ENCODE measurements around the gene POLR2C. TPM values are rescaled to one million over a fixed set of nuclear protein-coding genes. Genes with fewer than 3 reads are reported as not detected.
"Not testable (repeated sequence)": the region's sequence is repeated elsewhere in the genome, so short reads cannot be mapped to it uniquely, and the experiment has no call there.

POLR2C gene
- total and polyA plus RNA-seq, 2 donors = 54.9 to 75.1 TPM

DNA sequence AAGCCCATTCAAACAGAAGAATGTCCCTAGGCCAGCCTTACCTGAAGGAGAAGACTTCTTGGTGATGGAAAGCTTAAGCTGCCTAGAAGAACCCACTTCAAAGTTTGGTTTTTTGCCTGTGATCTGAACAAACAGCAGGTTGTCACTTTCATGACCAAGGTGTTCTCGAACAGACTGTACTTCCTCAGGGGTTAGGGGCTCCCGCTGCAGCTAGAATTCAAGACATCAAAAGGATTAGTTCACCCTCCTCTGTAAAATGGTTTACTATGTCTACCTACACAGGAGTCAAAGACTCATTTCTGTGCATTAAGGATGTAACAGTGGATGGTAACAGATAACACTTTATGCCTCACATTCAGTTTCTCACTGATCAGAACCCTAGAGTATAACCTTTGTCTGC, 28.5 kb upstream of the POLR2C start:
- H3K36me3 ChIP-seq (ENCODE audit: insufficient read depth) = peaks cover 6% of the 10 kb centered on the region
- DNase-seq (ENCODE audit: extremely low spot score) = no peak
- H3K4me3 ChIP-seq (ENCODE audit: low read depth, low read length) = no peak overlapping the region
- no peak overlapping the region for H3K27ac ChIP-seq (ENCODE audit: low read depth)
- 95% methylated on average over 2 of the region's 2 CpGs for WGBS
- H3K4me1 ChIP-seq (ENCODE audit: insufficient read depth) = no peaks in the 10 kb centered on the region

DNA sequence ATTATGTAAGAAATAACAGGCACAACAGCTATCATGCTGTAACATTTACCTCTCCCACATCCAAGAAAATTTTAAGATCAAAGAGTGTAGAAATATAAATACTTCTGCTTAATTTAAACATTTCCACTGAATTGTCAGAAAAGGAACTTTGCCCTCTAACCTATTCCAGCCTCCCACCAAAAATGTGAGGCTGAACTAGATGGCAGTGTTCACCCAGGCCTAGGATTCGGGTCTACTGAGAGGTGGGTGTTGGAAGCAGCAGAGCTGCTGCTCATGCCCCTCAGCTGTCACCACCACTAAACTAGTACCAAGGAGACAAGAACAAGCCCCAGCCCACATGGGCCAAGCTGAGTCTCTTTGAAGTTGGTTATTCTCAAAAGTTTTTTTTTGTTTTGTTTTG, 26.6 kb upstream of the POLR2C start:
- Histone ChIP-seq H3K4me3 (ENCODE audit: low read depth, low read length) (no peak overlapping the region), H3K36me3 (ENCODE audit: insufficient read depth) (peaks cover 6% of the 10 kb centered on the region), H3K4me1 (ENCODE audit: insufficient read depth) (no peaks in the 10 kb centered on the region), H3K27ac (ENCODE audit: low read depth) (no peak overlapping the region)
- DNase-seq (ENCODE audit: extremely low spot score) = no peak
- WGBS = 93% methylated on average over 1 of the region's 1 CpG

DNA sequence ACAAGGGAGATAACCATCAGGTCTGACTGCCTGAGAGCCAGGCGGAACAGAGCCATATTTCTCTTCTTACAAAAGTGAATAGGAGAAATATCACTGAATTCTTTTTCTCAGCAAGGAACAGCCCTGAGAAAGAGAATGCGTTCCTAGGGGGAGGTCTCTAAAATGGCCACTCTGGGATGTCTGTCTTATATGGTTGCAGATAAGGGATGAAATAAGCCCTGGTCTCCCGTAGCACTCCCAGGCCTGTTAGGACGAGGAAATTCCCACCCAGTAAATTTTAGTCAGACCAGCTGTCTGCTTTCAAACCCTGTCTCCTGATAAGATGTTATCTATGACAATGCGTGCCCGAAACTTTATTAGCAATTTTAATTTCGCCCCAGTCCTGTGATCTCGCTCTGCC, 22.5 kb upstream of the POLR2C start:
- not testable (repeated sequence) for H3K36me3 ChIP-seq (ENCODE audit: insufficient read depth); H3K27ac ChIP-seq (ENCODE audit: low read depth); DNase-seq (ENCODE audit: extremely low spot score); H3K4me1 ChIP-seq (ENCODE audit: insufficient read depth); H3K4me3 ChIP-seq (ENCODE audit: low read depth, low read length)
- WGBS = 94% methylated on average over 8 of the region's 8 CpGs

DNA sequence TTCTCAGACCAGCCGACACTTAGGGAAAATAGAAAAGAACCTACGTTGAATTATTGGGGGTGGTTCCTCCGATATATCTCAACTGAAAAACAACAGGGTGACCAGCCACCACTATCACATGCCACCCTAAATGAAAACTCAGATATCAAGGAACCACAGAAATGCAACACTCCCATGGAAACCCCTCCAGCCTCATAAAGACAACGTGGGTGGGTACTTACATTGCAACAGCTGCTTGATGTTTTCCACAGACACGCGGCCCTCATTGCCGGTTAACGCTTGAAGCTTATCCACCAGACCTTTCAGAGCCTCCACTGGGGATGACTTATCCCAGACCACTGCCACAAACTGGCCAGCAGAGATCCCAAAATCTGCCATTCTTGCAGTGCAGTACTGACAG, 21.9 kb upstream of the POLR2C start:
- not testable (repeated sequence) for H3K36me3 ChIP-seq (ENCODE audit: insufficient read depth); H3K4me3 ChIP-seq (ENCODE audit: low read depth, low read length); DNase-seq (ENCODE audit: extremely low spot score); H3K4me1 ChIP-seq (ENCODE audit: insufficient read depth); H3K27ac ChIP-seq (ENCODE audit: low read depth)
- WGBS = 95% methylated on average over 8 of the region's 8 CpGs

DNA sequence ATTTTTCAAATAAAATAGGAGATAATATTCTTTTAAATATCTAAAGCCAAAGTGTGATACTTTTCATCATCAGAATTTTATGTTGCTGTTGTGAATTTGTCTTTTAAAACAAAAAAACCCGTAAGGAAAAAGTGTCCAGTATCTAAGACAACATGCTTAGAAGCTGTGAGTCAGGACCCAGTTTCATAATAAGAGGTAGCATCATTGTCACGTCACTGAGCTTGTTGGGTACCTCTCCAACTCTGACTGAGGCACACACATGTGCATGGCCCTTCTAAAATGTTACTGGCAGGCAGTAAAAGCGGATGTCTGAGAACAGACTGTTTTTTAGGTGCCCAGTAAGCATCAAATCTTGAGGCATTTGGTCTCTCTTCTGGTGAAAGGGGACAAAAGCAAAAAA, 17.8 kb upstream of the POLR2C start:
- H3K27ac ChIP-seq (ENCODE audit: low read depth) = no peak overlapping the region
- WGBS = 82% methylated on average over 3 of the region's 3 CpGs
- no peak for DNase-seq (ENCODE audit: extremely low spot score)
- no peaks in the 10 kb centered on the region for H3K36me3 ChIP-seq (ENCODE audit: insufficient read depth)
- H3K4me3 ChIP-seq (ENCODE audit: low read depth, low read length) = no peak overlapping the region
- peaks cover 2% of the 10 kb centered on the region for H3K4me1 ChIP-seq (ENCODE audit: insufficient read depth)

DNA sequence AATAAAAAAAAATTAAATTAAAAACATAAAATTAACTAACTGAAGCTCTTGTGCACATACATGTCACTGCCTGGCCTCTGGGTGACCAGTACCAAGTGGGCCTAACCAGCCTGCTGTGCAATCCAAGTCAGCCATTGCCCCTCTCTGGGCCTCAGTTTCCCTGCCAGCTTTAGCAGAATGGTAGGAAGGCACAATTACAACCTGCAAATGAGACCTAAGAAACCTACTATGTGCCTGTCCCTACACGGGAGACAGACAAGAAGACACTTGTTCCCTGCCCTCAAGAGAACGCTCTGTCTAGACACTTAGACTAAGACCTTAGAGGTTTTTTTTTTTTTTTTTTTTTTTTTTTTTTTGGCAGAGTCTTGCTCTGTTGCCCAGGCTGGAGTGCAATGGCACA, 17.0 kb upstream of the POLR2C start:
- H3K36me3 ChIP-seq (ENCODE audit: insufficient read depth) = no peaks in the 10 kb centered on the region
- no peak for DNase-seq (ENCODE audit: extremely low spot score)
- 94% methylated on average over 2 of the region's 2 CpGs for WGBS
- peaks cover 2% of the 10 kb centered on the region for H3K4me1 ChIP-seq (ENCODE audit: insufficient read depth)
- no peak overlapping the region for H3K4me3 ChIP-seq (ENCODE audit: low read depth, low read length)
- H3K27ac ChIP-seq (ENCODE audit: low read depth) = no peak overlapping the region

DNA sequence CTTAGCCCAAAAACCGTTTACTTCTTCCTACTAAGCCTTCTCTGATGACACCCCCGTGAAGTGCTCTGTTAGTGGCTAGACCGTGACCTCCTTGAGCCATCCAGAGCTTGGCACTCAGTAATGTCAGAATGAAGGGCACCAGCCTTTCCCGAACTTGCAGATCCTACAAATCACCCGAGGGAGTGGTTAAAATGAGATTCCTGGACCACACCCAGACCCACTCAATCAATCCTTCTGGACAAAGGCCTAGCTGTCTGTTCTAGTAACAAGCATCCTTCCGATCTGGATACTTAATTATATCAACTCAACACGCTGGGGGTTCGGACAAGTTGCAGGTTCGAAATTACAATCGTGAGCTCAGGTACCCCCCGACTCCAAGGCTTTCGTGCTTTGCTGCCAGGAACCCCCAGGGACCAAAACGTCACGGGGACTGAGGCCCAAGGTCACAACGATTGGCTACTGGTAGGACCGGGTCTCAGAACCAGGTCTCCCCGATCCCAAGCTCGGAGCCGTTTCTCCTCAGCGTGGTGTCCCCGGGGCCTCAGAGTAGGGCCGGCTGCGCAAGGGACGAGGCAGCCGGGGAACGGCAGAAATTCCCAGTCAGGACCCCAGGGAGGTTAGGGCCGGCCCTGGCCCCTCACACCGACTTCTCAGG, 15.8 kb upstream of the POLR2C start:
- H3K36me3 ChIP-seq (ENCODE audit: insufficient read depth) = no peaks in the 10 kb centered on the region
- DNase-seq (ENCODE audit: extremely low spot score) = no peak
- H3K27ac ChIP-seq (ENCODE audit: low read depth) = peak overlapping the region; percentile 42
- H3K4me1 ChIP-seq (ENCODE audit: insufficient read depth) = peaks cover 2% of the 10 kb centered on the region
- H3K4me3 ChIP-seq (ENCODE audit: low read depth, low read length) = peak overlapping the region; percentile 91
- WGBS = 3% methylated on average over 28 of the region's 28 CpGs

DNA sequence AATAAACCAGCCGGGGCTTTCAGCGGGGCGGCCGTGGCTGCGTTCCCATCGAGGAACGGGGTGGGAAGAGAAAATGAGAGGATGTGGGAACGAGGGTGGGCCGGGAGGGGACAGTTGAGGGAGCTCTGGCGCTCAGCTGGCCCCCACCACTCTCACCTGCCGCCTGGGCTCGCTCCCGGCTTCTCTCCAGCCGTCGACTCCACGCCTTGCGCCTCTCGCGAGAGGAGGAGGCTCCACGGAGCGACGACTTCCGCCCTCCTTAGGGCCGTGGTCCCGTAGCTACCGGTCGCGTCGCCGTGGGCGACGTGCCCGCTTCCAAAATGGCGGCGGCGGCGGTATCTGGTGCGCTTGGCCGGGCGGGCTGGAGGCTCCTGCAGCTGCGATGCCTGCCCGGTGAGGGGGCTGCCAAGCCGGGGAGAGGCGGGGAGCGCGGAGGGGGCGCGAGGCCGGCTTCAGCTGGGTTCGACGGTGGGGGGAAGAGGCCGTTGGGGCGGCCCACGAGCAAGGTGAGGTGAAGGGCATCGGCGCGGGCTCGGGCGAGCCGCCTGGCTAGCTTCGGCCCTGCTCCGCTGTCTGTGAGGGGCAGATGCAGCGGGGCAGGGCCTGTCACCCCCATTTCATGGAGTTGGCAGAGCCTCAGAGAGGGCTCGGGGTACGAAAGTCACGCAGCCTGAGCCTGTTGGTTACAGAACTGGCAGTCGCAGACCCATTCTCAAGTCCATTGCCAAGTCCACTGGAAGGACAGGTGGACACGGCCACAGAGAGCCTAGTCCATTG, 15.1 kb upstream of the POLR2C start, which contains the start of the genes CIAPIN1 and COQ9:
CIAPIN1 (minus strand) TSS at position 200 of the 777 bp plus-strand sequence. CDS start 6,457 bp downstream, outside the sequence.
COQ9 (plus strand) TSS at position 294 of the 777 bp plus-strand sequence; CDS start at position 321, 27 bp downstream.
- WGBS = under 1% methylated on average over 68 of the region's 68 CpGs
- Histone ChIP-seq H3K4me3 (ENCODE audit: low read depth, low read length) (peak within 1 kb of the TSS; percentile 91), H3K36me3 (ENCODE audit: insufficient read depth) (no peaks in the 10 kb centered on the region), H3K4me1 (ENCODE audit: insufficient read depth) (peaks cover 2% of the 10 kb centered on the region), H3K27ac (ENCODE audit: low read depth) (peak within 1 kb of the TSS; percentile 71)
- peak; percentile 82 for DNase-seq (ENCODE audit: extremely low spot score)

DNA sequence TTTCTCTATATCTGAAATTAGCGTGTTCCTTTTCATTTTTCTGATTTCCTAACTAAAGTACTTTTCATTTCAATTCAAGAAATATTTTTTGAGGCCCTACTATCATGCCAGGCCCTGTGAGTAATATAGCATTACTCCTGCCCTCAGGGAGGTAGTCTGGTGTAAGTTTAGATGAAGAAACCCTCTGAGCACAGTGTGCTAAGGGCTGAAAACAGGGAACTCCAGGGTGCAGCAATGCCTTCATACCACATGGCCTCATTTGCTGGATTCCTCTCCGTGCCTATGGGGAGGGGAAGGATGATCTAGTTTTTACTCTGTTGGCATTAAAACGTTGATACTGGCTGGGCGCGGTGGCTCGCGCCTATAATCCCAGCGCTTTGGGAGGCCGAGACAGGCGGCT, 10.5 kb upstream of the POLR2C start:
- H3K4me3 ChIP-seq (ENCODE audit: low read depth, low read length) = no peak overlapping the region
- no peak overlapping the region for H3K27ac ChIP-seq (ENCODE audit: low read depth)
- WGBS = 94% methylated on average over 10 of the region's 10 CpGs
- no peak for DNase-seq (ENCODE audit: extremely low spot score)
- no peaks in the 10 kb centered on the region for H3K4me1 ChIP-seq (ENCODE audit: insufficient read depth)
- H3K36me3 ChIP-seq (ENCODE audit: insufficient read depth) = no peaks in the 10 kb centered on the region

DNA sequence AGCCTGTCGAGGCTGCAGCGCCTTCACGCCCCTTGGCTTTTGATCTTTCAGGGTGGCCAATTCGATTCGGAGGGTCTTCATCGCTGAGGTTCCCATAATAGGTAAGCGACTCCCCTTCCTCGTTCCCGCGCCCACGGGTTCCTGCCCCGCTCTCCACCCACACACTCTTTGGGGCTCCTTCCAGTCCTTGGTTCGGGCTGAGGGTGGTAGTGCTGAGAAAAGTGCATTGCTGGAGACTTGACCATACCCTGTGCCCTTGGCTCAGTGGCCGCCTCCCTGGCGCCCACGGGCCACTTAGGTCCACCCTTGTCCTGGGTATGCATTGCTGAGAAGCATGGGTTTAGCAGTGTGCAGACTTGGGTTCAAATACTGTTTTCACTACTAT, 491 bp downstream of the POLR2C start:
- H3K27ac ChIP-seq (ENCODE audit: low read depth) = no peak overlapping the region
- H3K36me3 ChIP-seq (ENCODE audit: insufficient read depth) = peaks cover 2% of the 10 kb centered on the region
- peak overlapping the region; percentile 98 for H3K4me3 ChIP-seq (ENCODE audit: low read depth, low read length)
- H3K4me1 ChIP-seq (ENCODE audit: insufficient read depth) = no peaks in the 10 kb centered on the region
- no peak for DNase-seq (ENCODE audit: extremely low spot score)
- under 1% methylated on average over 16 of the region's 16 CpGs for WGBS

DNA sequence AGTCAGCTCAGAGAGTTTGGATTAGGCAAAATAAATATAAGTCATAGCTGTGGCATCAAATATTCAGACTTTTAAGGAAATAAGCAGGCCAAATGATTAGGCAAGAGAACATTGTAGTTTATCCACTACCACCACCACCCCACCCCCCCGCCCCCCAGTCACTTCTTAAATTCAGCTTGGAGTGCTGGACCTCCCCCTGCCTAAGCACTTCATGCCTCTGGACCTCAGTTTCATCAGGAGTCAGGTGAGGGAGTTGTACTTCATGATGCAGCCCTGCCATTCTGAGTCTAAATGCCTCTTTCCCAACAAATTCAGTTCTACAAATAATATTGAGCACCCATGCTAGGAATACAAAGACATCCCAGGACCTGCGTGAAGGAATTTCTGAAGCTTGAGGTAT, 2.0 kb downstream of the POLR2C start:
- Histone ChIP-seq H3K4me3 (ENCODE audit: low read depth, low read length) (no peak overlapping the region), H3K4me1 (ENCODE audit: insufficient read depth) (no peaks in the 10 kb centered on the region), H3K27ac (ENCODE audit: low read depth) (no peak overlapping the region), H3K36me3 (ENCODE audit: insufficient read depth) (peaks cover 5% of the 10 kb centered on the region)
- DNase-seq (ENCODE audit: extremely low spot score) = no peak
- 97% methylated on average over 2 of the region's 2 CpGs for WGBS

DNA sequence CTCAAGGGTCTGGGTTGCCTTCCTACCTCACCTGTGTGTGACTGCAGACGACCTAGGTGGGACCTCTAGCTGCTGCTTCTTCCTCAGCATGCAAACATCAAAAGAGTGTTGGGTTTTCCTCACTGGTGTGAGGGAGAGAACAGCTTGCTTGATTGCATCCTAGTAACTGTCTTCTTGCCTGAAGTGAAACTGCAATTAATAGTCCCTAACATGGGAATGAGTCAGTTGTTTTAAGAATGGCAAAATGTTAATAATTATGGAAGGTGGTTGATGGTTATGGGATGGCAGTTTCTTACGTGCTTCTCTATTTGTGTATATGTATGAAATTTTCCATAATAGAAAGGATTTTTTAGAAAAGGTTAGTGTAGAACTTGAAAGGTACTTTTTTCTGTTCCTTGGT, 5.9 kb downstream of the POLR2C start:
- H3K27ac ChIP-seq (ENCODE audit: low read depth) = no peak overlapping the region
- 90% methylated on average over 2 of the region's 2 CpGs for WGBS
- no peak for DNase-seq (ENCODE audit: extremely low spot score)
- H3K36me3 ChIP-seq (ENCODE audit: insufficient read depth) = peaks cover 5% of the 10 kb centered on the region
- H3K4me3 ChIP-seq (ENCODE audit: low read depth, low read length) = no peak overlapping the region
- no peaks in the 10 kb centered on the region for H3K4me1 ChIP-seq (ENCODE audit: insufficient read depth)

DNA sequence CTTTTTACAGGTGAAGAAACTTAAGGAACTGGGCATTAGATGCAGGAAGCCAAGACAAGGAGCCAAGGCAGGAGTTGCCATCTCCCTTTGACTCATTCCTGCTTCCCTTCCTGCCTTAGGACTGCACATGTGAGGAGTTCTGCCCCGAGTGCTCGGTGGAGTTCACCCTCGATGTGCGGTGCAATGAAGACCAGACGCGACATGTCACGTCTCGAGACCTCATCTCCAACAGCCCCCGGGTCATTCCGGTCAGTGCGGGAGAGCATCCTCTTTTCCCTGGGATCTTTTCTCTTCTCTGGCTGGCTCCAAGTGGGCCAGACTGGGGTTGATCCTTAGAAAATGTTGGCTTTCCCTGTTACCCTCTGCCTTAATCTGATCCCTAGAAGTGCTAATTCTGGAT, 6.6 kb downstream of the POLR2C start:
- Histone ChIP-seq H3K4me1 (ENCODE audit: insufficient read depth) (no peaks in the 10 kb centered on the region), H3K27ac (ENCODE audit: low read depth) (no peak overlapping the region), H3K4me3 (ENCODE audit: low read depth, low read length) (no peak overlapping the region), H3K36me3 (ENCODE audit: insufficient read depth) (peaks cover 5% of the 10 kb centered on the region)
- DNase-seq (ENCODE audit: extremely low spot score) = no peak
- 88% methylated on average over 11 of the region's 11 CpGs for WGBS

DNA sequence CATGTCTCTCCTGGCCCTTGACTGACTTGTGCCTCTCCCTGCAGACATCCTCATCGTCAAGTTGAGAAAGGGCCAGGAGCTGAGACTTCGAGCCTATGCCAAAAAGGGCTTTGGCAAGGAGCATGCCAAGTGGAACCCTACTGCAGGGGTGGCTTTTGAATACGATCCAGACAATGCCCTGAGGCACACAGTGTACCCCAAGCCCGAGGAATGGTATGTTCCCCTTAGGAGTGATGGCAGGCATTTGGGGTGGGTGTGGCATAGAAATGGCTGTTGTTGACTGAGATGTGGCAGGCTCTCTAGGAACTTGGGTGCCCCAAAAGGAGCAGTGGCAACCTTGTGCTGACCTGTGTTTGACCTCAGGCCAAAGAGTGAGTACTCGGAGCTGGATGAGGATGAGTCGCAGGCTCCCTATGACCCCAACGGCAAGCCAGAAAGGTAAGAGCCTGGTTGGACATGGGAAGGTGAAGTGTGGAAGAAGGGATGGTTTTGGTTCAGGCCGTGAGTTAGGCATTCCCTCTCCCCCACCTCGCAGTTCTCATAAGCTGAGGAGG, 7.5 kb downstream of the POLR2C start:
- 69% methylated on average over 9 of the region's 9 CpGs for whole genome bisulfite sequencing
- no peaks in the 10 kb centered on the region for H3K4me1 ChIP-seq (ENCODE audit: insufficient read depth)

More for the DNA sequence above, 7.5 kb downstream of the POLR2C start:
- Histone ChIP-seq H3K4me3 (ENCODE audit: low read depth, low read length) (no peak overlapping the region), H3K27ac (ENCODE audit: low read depth) (no peak overlapping the region), H3K36me3 (ENCODE audit: insufficient read depth) (peaks cover 5% of the 10 kb centered on the region)
- no peak for DNase-seq (ENCODE audit: extremely low spot score)
